OCI-LY1 (cell line): Measurements from ENCODE around the gene CSNK2A1.

Experiments
- H2AFZ ChIP-seq: fragments of 200-600 bp; sonication (generic), shearing (Covaris generic); 2 replicates; pipeline ENCODE4 v1.6.0; 2014; ENCODE audit warnings: antibody characterized with exemption, mild to moderate bottlenecking, low read length
- H3F3A ChIP-seq: fragments of 200-600 bp; sonication (generic), shearing (Covaris generic); 2 replicates; pipeline ENCODE4 v1.6.0; 2014; ENCODE audit warnings: mild to moderate bottlenecking, antibody characterized with exemption, low read length, moderate library complexity; ENCODE audit not compliant: insufficient read depth
- H3K27ac ChIP-seq: fragments of 200-600 bp; sonication (generic); 2 replicates; pipeline ENCODE4 v1.5.1; 2014; ENCODE audit warnings: low read length, mixed run types, mild to moderate bottlenecking, low read depth; ENCODE audit not compliant: poor library complexity, severe bottlenecking
- H3K27me3 ChIP-seq: fragments of 200-600 bp; sonication (generic); 2 replicates; pipeline ENCODE4 v1.6.0; 2014; ENCODE audit warnings: antibody characterized with exemption, mild to moderate bottlenecking, low read length, moderate library complexity; ENCODE audit not compliant: insufficient read depth
- H3K36me3 ChIP-seq: fragments of 200-600 bp; sonication (generic); 2 replicates; pipeline ENCODE4 v1.6.1; 2014; ENCODE audit warnings: mild to moderate bottlenecking, antibody characterized with exemption, low read length, moderate library complexity, mixed read lengths; ENCODE audit not compliant: insufficient read depth
- H3K4me1 ChIP-seq: fragments of 200-600 bp; sonication (generic); 2 replicates; pipeline ENCODE4 v1.5.1; 2014; ENCODE audit warnings: mild to moderate bottlenecking, low read length, moderate library complexity; ENCODE audit not compliant: insufficient read depth, severe bottlenecking
- H3K4me2 ChIP-seq: fragments of 200-600 bp; sonication (generic), shearing (Covaris generic); 2 replicates; pipeline ENCODE4 v1.6.1; 2014; ENCODE audit warnings: low read length
- H3K4me3 ChIP-seq: fragments of 200-600 bp; sonication (generic); 2 replicates; pipeline ENCODE4 v1.5.1; 2014; ENCODE audit warnings: low read length, low read depth, mild to moderate bottlenecking, mixed read lengths; ENCODE audit not compliant: poor library complexity, severe bottlenecking
- H3K79me2 ChIP-seq: fragments of 200-600 bp; shearing (Covaris generic); 2 replicates; pipeline ENCODE4 v1.6.1; 2016; ENCODE audit warnings: mixed run types, low read length, mixed read lengths; ENCODE audit not compliant: insufficient read depth
- H3K9ac ChIP-seq: fragments of 200-600 bp; sonication (generic), shearing (Covaris generic); 2 replicates; pipeline ENCODE4 v1.6.1; 2014; ENCODE audit warnings: mild to moderate bottlenecking, low read length, mixed read lengths
- H3K9me2 ChIP-seq: fragments of 200-600 bp; sonication (generic), shearing (Covaris generic); 2 replicates; pipeline ENCODE4 v1.6.1; 2014; ENCODE audit warnings: low read depth, mild to moderate bottlenecking, low read length, mixed read lengths
- H3K9me3 ChIP-seq: fragments of 200-600 bp; shearing (Covaris generic); 2 replicates; pipeline ENCODE4 v1.6.1; 2014; ENCODE audit warnings: low read length, mixed read lengths
- H4K20me1 ChIP-seq: fragments of 200-600 bp; sonication (generic), shearing (Covaris generic); 2 replicates; pipeline ENCODE4 v1.6.0; 2016; ENCODE audit warnings: mild to moderate bottlenecking, low read length; ENCODE audit not compliant: insufficient read depth
- CTCF ChIP-seq: fragments of 200-600 bp; sonication (generic), shearing (Covaris generic); IDR thresholded peaks from 2 replicates; pipeline ENCODE4 v1.5.1; 2017; ENCODE audit warnings: mild to moderate bottlenecking, antibody characterized with exemption, low read length, moderate library complexity, mixed read lengths
- EZH2 ChIP-seq: fragments of 200-600 bp; sonication (generic), shearing (Covaris generic); IDR thresholded peaks from 2 replicates; pipeline ENCODE4 v1.8.0; 2017; ENCODE audit warnings: borderline replicate concordance, mixed run types, mild to moderate bottlenecking, antibody characterized with exemption, low read length, moderate library complexity, mixed read lengths

The CSNK2A1 gene

DNA sequence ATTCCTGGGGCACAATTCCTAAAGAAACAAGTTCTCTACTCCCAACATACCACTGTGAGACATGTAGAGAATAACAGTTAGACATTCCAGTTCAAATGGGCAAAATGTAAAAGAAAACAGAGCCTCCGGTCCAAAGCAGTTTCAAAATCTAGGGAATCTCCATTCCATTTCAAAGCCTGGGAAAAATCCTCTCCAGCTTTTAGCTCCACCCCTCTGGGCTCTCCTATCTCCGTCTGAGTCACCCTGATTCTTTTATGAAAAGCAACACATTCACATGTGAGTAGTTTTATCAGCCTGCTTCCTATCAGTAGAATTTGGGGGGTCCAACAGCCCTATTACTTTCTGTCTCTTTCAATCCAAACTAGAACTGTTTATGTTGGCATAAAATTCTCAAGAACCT lies 3.7 kb downstream of the CSNK2A1 start:
- H3K9me2 ChIP-seq = no peaks in the 10 kb centered on the region
- H3F3A ChIP-seq = no peaks in the 10 kb centered on the region
- H3K27ac ChIP-seq = no peak overlapping the region
- H3K27me3 ChIP-seq = no peaks in the 10 kb centered on the region
- peaks cover 66% of the 10 kb centered on the region for H3K4me1 ChIP-seq
- no peak overlapping the region for H3K4me3 ChIP-seq
- TF ChIP-seq EZH2 (no peak), CTCF (no peak)
- H3K36me3 ChIP-seq = peaks cover 37% of the 10 kb centered on the region
- no peak overlapping the region; the same call in 1 of the 2 replicates for H3K4me2 ChIP-seq
- H2AFZ ChIP-seq = no peak overlapping the region
- no peaks in the 10 kb centered on the region for H4K20me1 ChIP-seq
- peaks cover 85% of the 10 kb centered on the region for H3K79me2 ChIP-seq
- no peak overlapping the region for H3K9ac ChIP-seq
- H3K9me3 ChIP-seq = peaks cover 21% of the 10 kb centered on the region

DNA sequence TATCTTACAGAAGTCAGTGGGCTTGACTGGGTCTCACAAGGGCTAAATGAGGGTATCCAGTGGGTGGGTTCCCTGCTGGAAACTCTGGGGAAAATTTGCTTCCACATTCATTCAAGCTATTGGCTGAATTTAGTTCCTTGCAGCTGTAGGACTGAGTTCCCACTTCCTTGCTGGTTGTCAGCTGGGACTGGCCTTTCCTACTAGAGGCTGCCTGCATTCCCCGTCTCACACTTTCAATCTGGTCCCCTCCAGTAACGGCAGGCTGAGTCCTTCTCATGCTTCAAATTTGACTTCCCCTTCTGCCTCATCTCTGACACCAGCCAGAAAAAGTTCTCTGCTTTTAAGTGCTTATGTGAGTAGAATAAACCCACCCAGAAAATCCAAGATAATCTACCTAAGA lies 4.4 kb downstream of the CSNK2A1 start:
- no peak overlapping the region for H3K27ac ChIP-seq
- no peak overlapping the region for H3K9ac ChIP-seq
- no peaks in the 10 kb centered on the region for H3K27me3 ChIP-seq
- peak overlapping the region; percentile 16; the same call in 1 of the 2 replicates for H3K4me2 ChIP-seq
- TF ChIP-seq CTCF = no peak
- no peak for TF ChIP-seq EZH2
- H3F3A ChIP-seq = no peaks in the 10 kb centered on the region
- H2AFZ ChIP-seq = no peak overlapping the region
- H4K20me1 ChIP-seq = no peaks in the 10 kb centered on the region
- peaks cover 68% of the 10 kb centered on the region for H3K4me1 ChIP-seq
- no peaks in the 10 kb centered on the region for H3K9me2 ChIP-seq
- peaks cover 40% of the 10 kb centered on the region for H3K36me3 ChIP-seq
- peaks cover 21% of the 10 kb centered on the region for H3K9me3 ChIP-seq
- no peak overlapping the region for H3K4me3 ChIP-seq
- peaks cover 91% of the 10 kb centered on the region for H3K79me2 ChIP-seq

DNA sequence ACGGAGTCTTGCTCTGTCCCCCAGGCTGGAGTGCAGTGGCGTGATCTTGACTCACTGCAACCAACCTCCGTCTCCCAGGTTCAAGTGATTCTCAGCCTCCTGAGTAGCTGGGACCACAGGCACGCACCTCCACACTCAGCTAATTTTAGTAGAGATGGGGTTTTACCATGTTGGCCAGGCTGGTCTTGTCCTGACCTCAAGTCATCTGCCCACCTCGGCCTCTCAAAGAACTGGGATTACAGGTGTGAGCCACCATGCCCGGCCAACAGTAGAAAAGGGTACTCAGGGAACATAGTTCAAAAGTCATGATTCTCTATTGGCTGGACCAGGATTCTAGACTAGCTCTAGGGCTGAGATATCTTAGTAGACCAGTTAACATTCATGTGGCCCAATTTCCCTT lies 5.6 kb downstream of the CSNK2A1 start:
- Histone ChIP-seq H3K9me3 (peaks cover 21% of the 10 kb centered on the region), H2AFZ (no peak overlapping the region), H3K4me1 (peaks cover 68% of the 10 kb centered on the region), H3K9me2 (no peaks in the 10 kb centered on the region), H3K27me3 (no peaks in the 10 kb centered on the region), H3K4me2 (no peak overlapping the region), H3K4me3 (no peak overlapping the region), H4K20me1 (no peaks in the 10 kb centered on the region), H3K9ac (no peak overlapping the region), H3K36me3 (peaks cover 52% of the 10 kb centered on the region), H3F3A (no peaks in the 10 kb centered on the region), H3K27ac (no peak overlapping the region), H3K79me2 (peaks cover 99% of the 10 kb centered on the region)
- no peak for TF ChIP-seq EZH2
- TF ChIP-seq CTCF = no peak
